ENCODE data around the gene WDR47. TPM values are rescaled to one million over a fixed set of nuclear protein-coding genes. Genes with fewer than 3 reads are reported as not detected.

WDR47 gene
- total RNA-seq, 1 experiment from 2014 or later, result 6.6 TPM

DNA sequence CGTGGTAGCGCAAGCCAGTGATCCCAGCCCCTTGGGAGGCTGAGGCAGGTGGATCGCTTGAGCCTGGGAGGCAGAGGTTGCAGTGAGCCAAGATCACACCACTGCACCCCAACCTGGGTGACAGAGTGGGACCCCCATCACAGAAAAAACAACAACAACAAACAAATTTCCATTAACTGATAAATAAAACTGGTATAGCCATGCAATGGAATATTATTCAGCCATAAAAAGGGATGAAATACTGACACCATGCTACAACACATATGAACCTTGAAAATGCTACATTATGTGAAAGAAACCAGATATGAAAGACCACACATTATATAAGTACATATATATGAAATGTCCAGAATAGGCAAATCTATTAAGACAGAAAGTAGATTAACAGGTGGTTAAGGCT is 90.7 kb downstream of the WDR47 start:
- Histone ChIP-seq H3K4ac (ENCODE audit: low read depth, low read length) (no peak overlapping the region), H3K14ac (ENCODE audit: insufficient read depth, low read length) (no peak overlapping the region), H2AK5ac (ENCODE audit: insufficient read length, low read length) (no peak overlapping the region), H3K79me1 (ENCODE audit: insufficient read depth, low read depth, low read length, poor library complexity, severe bottlenecking) (peaks cover 5% of the 10 kb centered on the region), H4K5ac (ENCODE audit: insufficient read length, low read depth, low read length) (no peak overlapping the region), H3K23me2 (ENCODE audit: insufficient read length, low read depth, low read length, poor library complexity, severe bottlenecking) (no peaks in the 10 kb centered on the region), H3K79me2 (ENCODE audit: insufficient read depth, low read length) (peaks cover 3% of the 10 kb centered on the region; the same call in 1 of the 2 replicates), H2BK120ac (ENCODE audit: low read depth, low read length, poor library complexity, severe bottlenecking) (no peak overlapping the region), H3K27ac (ENCODE audit: insufficient read length, low read depth, low read length) (no peak overlapping the region), H2BK20ac (ENCODE audit: low read depth, low read length, poor library complexity, severe bottlenecking) (no peak overlapping the region), H3K56ac (ENCODE audit: insufficient read length, low read depth, low read length) (no peak overlapping the region), H2BK12ac (ENCODE audit: insufficient read length, low read depth, low read length) (no peak overlapping the region), H3K4me2 (ENCODE audit: insufficient read depth, insufficient read length, low read length) (no peak overlapping the region), H4K20me1 (ENCODE audit: control insufficient read depth, insufficient read depth, insufficient read length) (no peaks in the 10 kb centered on the region), H3K9me3 (ENCODE audit: control insufficient read depth, low read depth, low read length) (no peaks in the 10 kb centered on the region), H4K91ac (ENCODE audit: insufficient read length, low read depth, low read length) (no peak overlapping the region), H4K8ac (replicated peaks; ENCODE audit: insufficient read length, low read depth, low read length) (no peak overlapping the region), H3K9ac (ENCODE audit: extremely low read depth, insufficient read length, low read length) (no peak overlapping the region), H2AFZ (ENCODE audit: low read length) (no peak overlapping the region), H3K18ac (ENCODE audit: insufficient read length, low read depth, low read length) (no peak overlapping the region), H3K23ac (ENCODE audit: insufficient read length, low read depth, low read length) (no peak overlapping the region), H3K4me1 (ENCODE audit: insufficient read depth, low read length) (peaks cover 9% of the 10 kb centered on the region; the same call in 1 of the 2 replicates), H3T11ph (ENCODE audit: low read length) (no peak overlapping the region), H2BK5ac (ENCODE audit: insufficient read length, low read length) (no peak overlapping the region), H3K27me3 (ENCODE audit: insufficient read depth, low read length) (no peaks in the 10 kb centered on the region), H2BK15ac (ENCODE audit: low read depth, low read length) (no peak overlapping the region)
- no peak overlapping the region for H3K4me3 Mint-ChIP-seq
- TF ChIP-seq, protein P1, sequence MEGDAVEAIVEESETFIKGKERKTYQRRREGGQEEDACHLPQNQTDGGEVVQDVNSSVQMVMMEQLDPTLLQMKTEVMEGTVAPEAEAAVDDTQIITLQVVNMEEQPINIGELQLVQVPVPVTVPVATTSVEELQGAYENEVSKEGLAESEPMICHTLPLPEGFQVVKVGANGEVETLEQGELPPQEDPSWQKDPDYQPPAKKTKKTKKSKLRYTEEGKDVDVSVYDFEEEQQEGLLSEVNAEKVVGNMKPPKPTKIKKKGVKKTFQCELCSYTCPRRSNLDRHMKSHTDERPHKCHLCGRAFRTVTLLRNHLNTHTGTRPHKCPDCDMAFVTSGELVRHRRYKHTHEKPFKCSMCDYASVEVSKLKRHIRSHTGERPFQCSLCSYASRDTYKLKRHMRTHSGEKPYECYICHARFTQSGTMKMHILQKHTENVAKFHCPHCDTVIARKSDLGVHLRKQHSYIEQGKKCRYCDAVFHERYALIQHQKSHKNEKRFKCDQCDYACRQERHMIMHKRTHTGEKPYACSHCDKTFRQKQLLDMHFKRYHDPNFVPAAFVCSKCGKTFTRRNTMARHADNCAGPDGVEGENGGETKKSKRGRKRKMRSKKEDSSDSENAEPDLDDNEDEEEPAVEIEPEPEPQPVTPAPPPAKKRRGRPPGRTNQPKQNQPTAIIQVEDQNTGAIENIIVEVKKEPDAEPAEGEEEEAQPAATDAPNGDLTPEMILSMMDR (conservative IDR thresholded peaks at IDR 0.05), result no peak
- peaks cover 32 to 33% of the 10 kb centered on the region in 2 experiments for H3K4me1 Mint-ChIP-seq
- no peak for DNase-seq
- H3K36me3 Mint-ChIP-seq (ENCODE audit: insufficient read depth in 1 of 3, low read depth in 3 of 3), result peaks cover 18 to 28% (median 22%) of the 10 kb centered on the region in 3 experiments
- no CpG with 5 or more reads among the region's 3 CpGs for WGBS (ENCODE audit: extremely low coverage, insufficient read length, low lambda C conversion rate)
- no peaks in the 10 kb centered on the region for H3K9me3 Mint-ChIP-seq
- no peak overlapping the region for H3K27ac Mint-ChIP-seq
- H3K27me3 Mint-ChIP-seq (ENCODE audit: low read depth), result no peaks in the 10 kb centered on the region
